ENCODE data around the gene LRRC55.
"Not testable (repeated sequence)": the region's sequence is repeated elsewhere in the genome, so short reads cannot be mapped to it uniquely, and the experiment has no call there.

The LRRC55 gene

GRCh38 chr11:57162179-57162898 lies 19.4 kb upstream of the LRRC55 start:
- DNase-seq, result no peak

- DNase-seq, result no peak
Measured at GRCh38 chr11:57163160-57163868, 18.4 kb upstream of the LRRC55 start.

GRCh38 chr11:57164317-57164716 lies 17.4 kb upstream of the LRRC55 start:
- no peak for DNase-seq

GRCh38 chr11:57167125-57167846 lies 14.5 kb upstream of the LRRC55 start:
- DNase-seq, result no peak

GRCh38 chr11:57169732-57170313 lies 11.9 kb upstream of the LRRC55 start:
- DNase-seq, result not testable (repeated sequence)

GRCh38 chr11:57172031-57172430 lies 9.7 kb upstream of the LRRC55 start:
- no peak for DNase-seq

GRCh38 chr11:57174656-57175055 lies 7.1 kb upstream of the LRRC55 start:
- DNase-seq, result no peak

GRCh38 chr11:57175478-57175877 lies 6.3 kb upstream of the LRRC55 start:
- DNase-seq, result no peak

- no peak for DNase-seq
Measured at GRCh38 chr11:57178334-57178733, 3.4 kb upstream of the LRRC55 start.

- DNase-seq, result no peak
Measured at GRCh38 chr11:57179681-57180080, 2.1 kb upstream of the LRRC55 start.

- DNase-seq, result no peak
Measured at GRCh38 chr11:57180081-57180561, 1.6 kb upstream of the LRRC55 start.

- DNase-seq, result no peak
Measured at GRCh38 chr11:57180964-57181363, 789 bp upstream of the LRRC55 start.

GRCh38 chr11:57182896-57183295 lies 1.1 kb downstream of the LRRC55 start:
- no peak for DNase-seq

- no peak for DNase-seq
Measured at GRCh38 chr11:57190548-57190947, 8.8 kb downstream of the LRRC55 start.

- no peak for DNase-seq
Measured at GRCh38 chr11:57191311-57192219, 9.8 kb downstream of the LRRC55 start.

- DNase-seq, result no peak
Measured at GRCh38 chr11:57192316-57192715, 10.6 kb downstream of the LRRC55 start.

GRCh38 chr11:57196596-57196995 lies 14.8 kb downstream of the LRRC55 start:
- no peak for DNase-seq

GRCh38 chr11:57197762-57198161 lies 16.0 kb downstream of the LRRC55 start:
- DNase-seq, result no peak

GRCh38 chr11:57199330-57199729 lies 17.6 kb downstream of the LRRC55 start:
- no peak for DNase-seq

GRCh38 chr11:57200917-57201316 lies 19.2 kb downstream of the LRRC55 start:
- no peak for DNase-seq

GRCh38 chr11:57202281-57202680 lies 20.5 kb downstream of the LRRC55 start:
- DNase-seq, result no peak

- no peak for DNase-seq
Measured at GRCh38 chr11:57203359-57203758, 21.6 kb downstream of the LRRC55 start.
